Measurements from ENCODE around the gene FNDC10.

DNA sequence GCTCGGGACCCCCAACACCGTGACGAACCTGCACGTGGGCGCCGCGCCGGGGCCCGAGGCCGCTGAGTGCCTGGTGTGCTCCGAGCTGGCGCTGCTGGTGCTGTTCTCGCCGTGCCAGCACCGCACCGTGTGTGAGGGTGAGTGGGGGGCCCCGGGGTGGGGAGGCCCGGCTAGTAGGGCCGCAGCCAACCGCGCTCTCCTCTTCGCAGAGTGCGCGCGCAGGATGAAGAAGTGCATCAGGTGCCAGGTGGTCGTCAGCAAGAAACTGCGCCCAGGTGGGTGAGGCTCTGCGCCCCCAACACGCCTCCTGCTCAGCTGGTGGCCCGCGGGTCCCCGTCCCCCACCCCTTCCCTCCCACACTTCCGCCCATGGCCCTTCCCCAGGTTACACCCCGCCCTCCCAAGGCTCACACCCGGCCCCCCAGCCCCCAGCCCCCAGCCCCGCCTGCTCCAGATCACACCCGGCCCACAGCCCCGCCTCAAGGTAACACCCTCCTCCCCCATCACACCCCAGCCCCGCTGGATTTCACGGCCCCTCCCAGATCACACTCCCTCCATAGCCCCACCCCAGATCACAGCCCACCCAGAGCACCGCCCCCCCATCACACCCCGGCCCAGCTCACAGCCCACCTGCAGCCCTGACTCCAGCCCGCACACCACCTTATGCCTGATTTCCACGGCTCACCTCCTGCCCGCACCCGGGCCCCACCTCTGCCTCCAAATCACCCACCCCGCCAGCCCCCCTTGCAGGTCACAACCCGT is 29.7 kb upstream of the FNDC10 start:
- no peak for TF ChIP-seq POLR2A (IDR thresholded peaks at IDR 0.05)
- TF ChIP-seq EP300 (IDR thresholded peaks at IDR 0.05), result no peak
